CD14-positive monocyte (primary cell): Measurements from ENCODE around the gene DNAJC6. TPM values are rescaled to one million over a fixed set of nuclear protein-coding genes. Genes with fewer than 3 reads are reported as not detected.
"Not testable (repeated sequence)": the region's sequence is repeated elsewhere in the genome, so short reads cannot be mapped to it uniquely, and the experiment has no call there.

ENCODE experiments used
- DNase-seq, 3 donors: peaks; one replicate each; pipeline ENCODE4 v3.0.0-alpha.2; 2011 to 2022
- H2AFZ ChIP-seq: 2 replicates; pipeline ENCODE4 v1.6.0; 2012; ENCODE audit warnings: mild to moderate bottlenecking, low read depth, low read length, inconsistent platforms; ENCODE audit not compliant: insufficient read depth, poor library complexity, severe bottlenecking
- H3K27ac ChIP-seq, 2 donors: 1 replicate in 1 of 2; 2 replicates in 1 of 2; pipeline ENCODE4 v1.5.1; 2012 to 2013; ENCODE audit warnings: low read length in 2 of 2, control low read depth in 1 of 2, inconsistent platforms in 1 of 2, low read depth in 1 of 2, mild to moderate bottlenecking in 1 of 2
- H3K27me3 ChIP-seq, 2 donors: one replicate each; pipeline versions ENCODE4 v1.6.0 to v1.6.1; 2011 to 2013; ENCODE audit warnings: low read length in 2 of 2; ENCODE audit not compliant: control insufficient read depth in 2 of 2, insufficient read depth in 2 of 2
- H3K36me3 ChIP-seq, 2 donors: replicated peaks in 1 of 2; 1 replicate in 1 of 2; 2 replicates in 1 of 2; pipeline versions ENCODE4 v1.5.1 to v1.6.1; 2012 to 2013; ENCODE audit warnings: low read length in 2 of 2, control low read depth in 1 of 2, inconsistent platforms in 1 of 2, mild to moderate bottlenecking in 1 of 2; ENCODE audit not compliant: insufficient read depth in 2 of 2, control insufficient read depth in 1 of 2
- H3K4me1 ChIP-seq, 2 donors: 1 replicate in 1 of 2; 2 replicates in 1 of 2; pipeline versions ENCODE4 v1.5.1 to v1.6.1; 2012 to 2013; ENCODE audit warnings: low read length in 2 of 2, control low read depth in 1 of 2, inconsistent platforms in 1 of 2, mild to moderate bottlenecking in 1 of 2, moderate library complexity in 1 of 2; ENCODE audit not compliant: insufficient read depth in 2 of 2, control insufficient read depth in 1 of 2
- H3K4me2 ChIP-seq: replicated peaks from 2 replicates; pipeline ENCODE3; 2012; ENCODE audit warnings: low read length, moderate library complexity, mild to moderate bottlenecking; ENCODE audit not compliant: poor library complexity, severe bottlenecking; ENCODE audit errors: extremely low read depth
- H3K4me3 ChIP-seq, 3 experiments: fragments of 200-600 bp in 1 of 3; sonication (generic) in 1 of 3; replicated peaks in 1 of 3; 1 replicate in 2 of 3; 2 replicates in 1 of 3; pipeline ENCODE4 v1.5.1; 2011 to 2013; ENCODE audit warnings: low read length in 3 of 3, mild to moderate bottlenecking in 3 of 3, control low read depth in 2 of 3, low read depth in 2 of 3, inconsistent platforms in 1 of 3, moderate library complexity in 1 of 3
- H3K79me2 ChIP-seq: 2 replicates; pipeline ENCODE4 v1.6.0; 2012; ENCODE audit warnings: mild to moderate bottlenecking, control low read depth, inconsistent platforms, low read length, moderate library complexity; ENCODE audit not compliant: insufficient read depth
- H3K9ac ChIP-seq: 2 replicates; pipeline ENCODE4 v1.6.0; 2017; ENCODE audit warnings: low read length, mild to moderate bottlenecking; ENCODE audit not compliant: insufficient read depth, poor library complexity, severe bottlenecking
- H3K9me3 ChIP-seq, 2 donors: replicated peaks in 1 of 2; 1 replicate in 1 of 2; 2 replicates in 1 of 2; pipeline versions ENCODE4 v1.5.1 to v1.6.1; 2012 to 2013; ENCODE audit warnings: low read length in 2 of 2, control low read depth in 1 of 2; ENCODE audit not compliant: control insufficient read depth in 1 of 2, insufficient read depth in 1 of 2
- H4K20me1 ChIP-seq: 2 replicates; pipeline ENCODE4 v1.6.0; 2012; ENCODE audit warnings: mild to moderate bottlenecking, low read length, control low read depth, moderate library complexity; ENCODE audit not compliant: insufficient read depth
- H3K27ac Mint-ChIP-seq, 7 donors: one replicate each; pipeline ENCODE4 v1.8.0; 2020; ENCODE audit warnings: mild to moderate bottlenecking in 7 of 7, mixed read lengths in 7 of 7, moderate library complexity in 6 of 7, inconsistent platforms in 2 of 7
- H3K27me3 Mint-ChIP-seq, 3 donors: one replicate each; pipeline ENCODE4 v1.8.0; 2021 to 2022; ENCODE audit warnings: low read depth in 3 of 3, mild to moderate bottlenecking in 3 of 3, mixed read lengths in 3 of 3, moderate library complexity in 3 of 3, inconsistent platforms in 1 of 3
- H3K36me3 Mint-ChIP-seq, 2 donors: one replicate each; pipeline ENCODE4 v1.8.0; 2020; ENCODE audit warnings: mixed read lengths in 2 of 2, inconsistent platforms in 1 of 2, mild to moderate bottlenecking in 1 of 2
- H3K4me1 Mint-ChIP-seq: one replicate; pipeline ENCODE4 v1.8.0; 2020; ENCODE audit warnings: mild to moderate bottlenecking, mixed read lengths
- H3K4me3 Mint-ChIP-seq, 2 donors: one replicate each; pipeline ENCODE4 v1.8.0; 2020; ENCODE audit warnings: mild to moderate bottlenecking in 2 of 2, mixed read lengths in 2 of 2, moderate library complexity in 1 of 2
- H3K9me3 Mint-ChIP-seq, 7 donors: one replicate each; pipeline ENCODE4 v1.8.0; 2020 to 2022; ENCODE audit warnings: mixed read lengths in 7 of 7, mild to moderate bottlenecking in 6 of 7, moderate library complexity in 6 of 7, inconsistent platforms in 2 of 7
- WGBS: methylation state at CpG from one replicate; pipeline ENCODE4 v1.1.5; 2013; ENCODE audit warnings: missing lambda C conversion rate; ENCODE audit not compliant: insufficient coverage; 5-methylcytosine and 5-hydroxymethylcytosine counted together
- intact Hi-C, 2 donors: fragments of 100-400 bp; cut with micrococcal nuclease; formaldehyde crosslinking; loops; one replicate each; pipeline versions ENCODE4 v1.15.0 to v1.15.1; 2023
- polyA plus RNA-seq, 3 donors: library from polyadenylated mRNA; depleted of rRNA in 1 of 3; unstranded in 2 of 3; stranded (reverse) in 1 of 3; fragments of 300-500 nt in 2 of 3; fragments of >200 nt in 1 of 3; fragmentation: Illumina TruSeq in 2 of 3; gene quantifications; 1 replicate in 2 of 3; 2 replicates in 1 of 3; pipeline ENCODE4 v1.2.3, GENCODE V29; 2012 to 2021
- TF ChIP-seq, protein P1 (sequence below): fragments of 200-600 bp; IDR thresholded peaks from one replicate; pipeline ENCODE4 v1.8.0; 2022; ENCODE audit warnings: antibody characterized with exemption, mild to moderate bottlenecking

The DNAJC6 gene
- polyA plus RNA-seq, 3 donors, result 0.05 TPM; not detected in 2

- H3K36me3 ChIP-seq, result no peaks in the 10 kb centered on the region
- no peak overlapping the region for H3K27ac ChIP-seq
- no peak for DNase-seq
- no peaks in the 10 kb centered on the region for H3K36me3 Mint-ChIP-seq
- H3K4me3 ChIP-seq, result no peak overlapping the region
- H3K27me3 ChIP-seq, result no peaks in the 10 kb centered on the region
- intact Hi-C loops, result no loop called here
- no peaks in the 10 kb centered on the region for H4K20me1 ChIP-seq
- H3K9me3 ChIP-seq, result no peaks in the 10 kb centered on the region
- no peak overlapping the region for H3K4me3 Mint-ChIP-seq
- TF ChIP-seq, protein P1, sequence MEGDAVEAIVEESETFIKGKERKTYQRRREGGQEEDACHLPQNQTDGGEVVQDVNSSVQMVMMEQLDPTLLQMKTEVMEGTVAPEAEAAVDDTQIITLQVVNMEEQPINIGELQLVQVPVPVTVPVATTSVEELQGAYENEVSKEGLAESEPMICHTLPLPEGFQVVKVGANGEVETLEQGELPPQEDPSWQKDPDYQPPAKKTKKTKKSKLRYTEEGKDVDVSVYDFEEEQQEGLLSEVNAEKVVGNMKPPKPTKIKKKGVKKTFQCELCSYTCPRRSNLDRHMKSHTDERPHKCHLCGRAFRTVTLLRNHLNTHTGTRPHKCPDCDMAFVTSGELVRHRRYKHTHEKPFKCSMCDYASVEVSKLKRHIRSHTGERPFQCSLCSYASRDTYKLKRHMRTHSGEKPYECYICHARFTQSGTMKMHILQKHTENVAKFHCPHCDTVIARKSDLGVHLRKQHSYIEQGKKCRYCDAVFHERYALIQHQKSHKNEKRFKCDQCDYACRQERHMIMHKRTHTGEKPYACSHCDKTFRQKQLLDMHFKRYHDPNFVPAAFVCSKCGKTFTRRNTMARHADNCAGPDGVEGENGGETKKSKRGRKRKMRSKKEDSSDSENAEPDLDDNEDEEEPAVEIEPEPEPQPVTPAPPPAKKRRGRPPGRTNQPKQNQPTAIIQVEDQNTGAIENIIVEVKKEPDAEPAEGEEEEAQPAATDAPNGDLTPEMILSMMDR, result no peak
- peaks cover 3 to 8% (median 4%) of the 10 kb centered on the region in 7 donors for H3K9me3 Mint-ChIP-seq
- H3K27me3 Mint-ChIP-seq, result peaks cover 0 to 2% (median 0%) of the 10 kb centered on the region in 3 donors
- 100% methylated on average over 1 of the region's 4 CpGs for WGBS
- no peaks in the 10 kb centered on the region for H3K79me2 ChIP-seq
- no peaks in the 10 kb centered on the region for H3K4me1 Mint-ChIP-seq
- no peak overlapping the region for H3K4me2 ChIP-seq
- H3K27ac Mint-ChIP-seq, result no peak overlapping the region
- H3K4me1 ChIP-seq, result no peaks in the 10 kb centered on the region
- H2AFZ ChIP-seq, result no peak overlapping the region
- no peak overlapping the region for H3K9ac ChIP-seq
Observed at GRCh38 chr1:65377496-65378246, 68.3 kb downstream of the DNAJC6 start.

- intact Hi-C loops, result no loop called here
- no peak overlapping the region for H3K27ac Mint-ChIP-seq
Observed at GRCh38 chr1:65378247-65378946, 69.1 kb downstream of the DNAJC6 start.

DNA sequence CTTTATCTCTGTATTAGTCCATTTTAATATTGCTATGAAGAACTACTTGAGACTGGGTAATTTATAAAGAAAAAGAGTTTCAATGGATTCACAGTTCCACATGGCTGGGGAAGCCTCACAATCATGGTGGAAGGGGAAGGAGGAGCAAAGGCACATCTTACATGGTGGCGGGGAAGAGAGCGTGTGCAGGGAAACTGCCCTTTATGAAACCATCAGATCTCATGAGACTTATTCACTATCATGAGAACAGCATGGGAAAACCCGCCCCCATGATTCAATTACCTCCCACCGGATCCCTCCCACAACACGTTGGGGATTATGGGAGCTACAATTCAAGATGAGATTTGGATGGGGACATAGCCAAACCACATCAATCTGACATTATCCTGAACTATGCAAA lies 75.1 kb downstream of the DNAJC6 start:
- intact Hi-C loops, H4K20me1 ChIP-seq, H3K27ac ChIP-seq, H3K27ac Mint-ChIP-seq, H3K27me3 ChIP-seq, DNase-seq, H3K9me3 ChIP-seq, H3K27me3 Mint-ChIP-seq, H3K36me3 ChIP-seq, H3K4me3 Mint-ChIP-seq, H3K4me2 ChIP-seq, H3K36me3 Mint-ChIP-seq, H3K4me1 Mint-ChIP-seq, H3K9ac ChIP-seq, H3K9me3 Mint-ChIP-seq, H3K4me1 ChIP-seq, H3K79me2 ChIP-seq, H2AFZ ChIP-seq, H3K4me3 ChIP-seq: not testable (repeated sequence)
- no CpG with 5 or more reads among the region's 5 CpGs for WGBS

More at GRCh38 chr1:65378247-65378946, 69.1 kb downstream of the DNAJC6 start:
- no peaks in the 10 kb centered on the region for H3K27me3 ChIP-seq
- no peaks in the 10 kb centered on the region for H3K9me3 ChIP-seq
- Mint-ChIP-seq H3K4me3 (no peak overlapping the region), H3K4me1 (no peaks in the 10 kb centered on the region), H3K27me3 (peaks cover 0 to 2% (median 0%) of the 10 kb centered on the region in 3 donors), H3K9me3 (peaks cover 3 to 8% (median 4%) of the 10 kb centered on the region in 7 donors), H3K36me3 (no peaks in the 10 kb centered on the region)
- no peaks in the 10 kb centered on the region for H4K20me1 ChIP-seq
- no peaks in the 10 kb centered on the region for H3K79me2 ChIP-seq
- H3K4me2 ChIP-seq, result no peak overlapping the region
- TF ChIP-seq, protein P1, result no peak
- no peak overlapping the region for H2AFZ ChIP-seq
- WGBS, result no CpG with 5 or more reads among the region's 2 CpGs
- no peaks in the 10 kb centered on the region for H3K36me3 ChIP-seq
- DNase-seq, result no peak
- no peak overlapping the region for H3K27ac ChIP-seq
- no peak overlapping the region for H3K9ac ChIP-seq
- H3K4me3 ChIP-seq, result no peak overlapping the region
- no peaks in the 10 kb centered on the region for H3K4me1 ChIP-seq
